ENCODE data around the gene SEC24B. TPM values are rescaled to one million over a fixed set of nuclear protein-coding genes. Genes with fewer than 3 reads are reported as not detected.
A peak's percentile ranks its signal among the peaks of the same experiment; 100 is the strongest.

The SEC24B gene
- 29.0 and 29.5 TPM in 2 replicates for total RNA-seq (2022)
- percentile 86 among the genes with signal in this experiment for Bru-seq, nascent RNA
- percentile 82 among the genes with signal in this experiment for BruChase-seq, experiment 1, labeled RNA remaining after a 2-hour chase
- BruChase-seq, experiment 2, labeled RNA remaining after a 6-hour chase: percentile 76 among the genes with signal in this experiment
- long read RNA-seq, full-length matches to known transcripts: 5 of 29 reads
- long read RNA-seq, partial matches to known transcripts: 15 of 29 reads
- long read RNA-seq, other reads (novel, unspliced or antisense): 9 of 29 reads

- Mint-ChIP-seq H3K4me3 (ENCODE audit: unreplicated experiment) (peak within 1 kb of the TSS; percentile 77), H3K9me3 (ENCODE audit: unreplicated experiment) (no peaks in the 10 kb centered on the region), H3K27me3 (ENCODE audit: insufficient read depth, unreplicated experiment) (no peaks in the 10 kb centered on the region), H3K36me3 (ENCODE audit: insufficient read depth, unreplicated experiment) (no peaks in the 10 kb centered on the region), H3K27ac (ENCODE audit: unreplicated experiment) (peak within 1 kb of the TSS; percentile 57), H3K4me1 (ENCODE audit: low read depth, unreplicated experiment) (peaks cover 14% of the 10 kb centered on the region)
- ChIA-PET POLR2A (no interaction called here), CTCF (interaction anchor here (0.9 to 1.3 kb wide), 5 partner anchors 13 to 390 kb away, joined by 3 to 4 read pairs (median 3); partner anchors contain the start of gene CASP6)
- no peaks in the 10 kb centered on the region for H3K36me3 ChIP-seq (ENCODE audit: control insufficient read depth, insufficient read depth, low read length)
- no peaks in the 10 kb centered on the region for H3K27me3 ChIP-seq (replicated peaks; ENCODE audit: control insufficient read depth, insufficient read depth, low read length)
- peak; percentile 42 to 84 for TF ChIP-seq CTCF (IDR thresholded peaks at IDR 0.05; ENCODE audit: insufficient read depth in 1 of 2, low read depth in 1 of 2, low read length in 1 of 2, severe bottlenecking in 1 of 2, unreplicated experiment in 1 of 2)
- intact Hi-C loops (cut with micrococcal nuclease; ENCODE audit: unreplicated experiment): loop anchor here (5.0 kb wide), 3 partner anchors 269 to 384 kb away; partner anchors contain the start of genes CASP6 and GAR1
- H3K4me3 ChIP-seq (ENCODE audit: low read depth, low read length): peak within 1 kb of the TSS; percentile 85
- H3K4me1 ChIP-seq: peaks cover 20% of the 10 kb centered on the region
- no peaks in the 10 kb centered on the region for H3K9me3 ChIP-seq
- BruUV-seq (replicated peaks): no TSS peak
- DNase-seq: peak; percentile 86 to 87
These were observed at the start of gene SEC24B for GRCh38 chr4:109433205-109434006. Gene SEC24B, plus strand, starts transcription at chr4:109433815. Its CDS starts 55 bp downstream, at chr4:109433870.

GRCh38 chr4:109383823-109384222 lies 49.8 kb upstream of the SEC24B start:
- Mint-ChIP-seq H3K4me1 (ENCODE audit: low read depth, unreplicated experiment) (no peaks in the 10 kb centered on the region), H3K36me3 (ENCODE audit: insufficient read depth, unreplicated experiment) (no peaks in the 10 kb centered on the region), H3K27ac (ENCODE audit: unreplicated experiment) (no peak overlapping the region), H3K4me3 (ENCODE audit: unreplicated experiment) (no peak overlapping the region), H3K9me3 (ENCODE audit: unreplicated experiment) (no peaks in the 10 kb centered on the region), H3K27me3 (ENCODE audit: insufficient read depth, unreplicated experiment) (peaks cover 2% of the 10 kb centered on the region)
- ChIA-PET POLR2A (no interaction called here), CTCF (no interaction called here)
- Histone ChIP-seq H3K9me3 (no peaks in the 10 kb centered on the region), H3K4me3 (ENCODE audit: low read depth, low read length) (no peak overlapping the region), H3K27me3 (replicated peaks; ENCODE audit: control insufficient read depth, insufficient read depth, low read length) (peaks cover 1% of the 10 kb centered on the region; the same call in 1 of the 2 replicates), H3K4me1 (no peaks in the 10 kb centered on the region), H3K36me3 (ENCODE audit: control insufficient read depth, insufficient read depth, low read length) (no peaks in the 10 kb centered on the region)
- no peak for DNase-seq
- BruUV-seq (replicated peaks): no TSS peak
- intact Hi-C loops (cut with micrococcal nuclease; ENCODE audit: unreplicated experiment): no loop called here
- no peak for TF ChIP-seq CTCF (IDR thresholded peaks at IDR 0.05; ENCODE audit: insufficient read depth in 1 of 2, low read depth in 1 of 2, low read length in 1 of 2, severe bottlenecking in 1 of 2, unreplicated experiment in 1 of 2)

- no peak for TF ChIP-seq CTCF (IDR thresholded peaks at IDR 0.05; ENCODE audit: insufficient read depth in 1 of 2, low read depth in 1 of 2, low read length in 1 of 2, severe bottlenecking in 1 of 2, unreplicated experiment in 1 of 2)
- no peak for DNase-seq
- H3K4me3 Mint-ChIP-seq (ENCODE audit: unreplicated experiment): no peak overlapping the region
- Histone ChIP-seq H3K27me3 (replicated peaks; ENCODE audit: control insufficient read depth, insufficient read depth, low read length) (peaks cover 1% of the 10 kb centered on the region; the same call in 1 of the 2 replicates), H3K4me1 (no peaks in the 10 kb centered on the region), H3K36me3 (ENCODE audit: control insufficient read depth, insufficient read depth, low read length) (no peaks in the 10 kb centered on the region), H3K9me3 (no peaks in the 10 kb centered on the region), H3K4me3 (ENCODE audit: low read depth, low read length) (no peak overlapping the region)
- no peaks in the 10 kb centered on the region for H3K9me3 Mint-ChIP-seq (ENCODE audit: unreplicated experiment)
- intact Hi-C loops (cut with micrococcal nuclease; ENCODE audit: unreplicated experiment): no loop called here
- ChIA-PET POLR2A (no interaction called here), CTCF (no interaction called here)
- no peaks in the 10 kb centered on the region for H3K4me1 Mint-ChIP-seq (ENCODE audit: low read depth, unreplicated experiment)
- H3K27ac Mint-ChIP-seq (ENCODE audit: unreplicated experiment): no peak overlapping the region
- BruUV-seq (replicated peaks): no TSS peak
- peaks cover 2% of the 10 kb centered on the region for H3K27me3 Mint-ChIP-seq (ENCODE audit: insufficient read depth, unreplicated experiment)
- no peaks in the 10 kb centered on the region for H3K36me3 Mint-ChIP-seq (ENCODE audit: insufficient read depth, unreplicated experiment)
These were observed 48.4 kb upstream of the SEC24B start for GRCh38 chr4:109385260-109385659.
